Hematopoietic multipotent progenitor cell treated with erythropoietin and hydrocortisone succinate and interleukin-3 and kit ligand, for 8 days (in vitro differentiated cells): ENCODE data around the gene TACC2.

Experiments used
- DNase-seq: peaks from one replicate; pipeline ENCODE4 v3.0.0-alpha.2; 2015

Gene TACC2

DNA sequence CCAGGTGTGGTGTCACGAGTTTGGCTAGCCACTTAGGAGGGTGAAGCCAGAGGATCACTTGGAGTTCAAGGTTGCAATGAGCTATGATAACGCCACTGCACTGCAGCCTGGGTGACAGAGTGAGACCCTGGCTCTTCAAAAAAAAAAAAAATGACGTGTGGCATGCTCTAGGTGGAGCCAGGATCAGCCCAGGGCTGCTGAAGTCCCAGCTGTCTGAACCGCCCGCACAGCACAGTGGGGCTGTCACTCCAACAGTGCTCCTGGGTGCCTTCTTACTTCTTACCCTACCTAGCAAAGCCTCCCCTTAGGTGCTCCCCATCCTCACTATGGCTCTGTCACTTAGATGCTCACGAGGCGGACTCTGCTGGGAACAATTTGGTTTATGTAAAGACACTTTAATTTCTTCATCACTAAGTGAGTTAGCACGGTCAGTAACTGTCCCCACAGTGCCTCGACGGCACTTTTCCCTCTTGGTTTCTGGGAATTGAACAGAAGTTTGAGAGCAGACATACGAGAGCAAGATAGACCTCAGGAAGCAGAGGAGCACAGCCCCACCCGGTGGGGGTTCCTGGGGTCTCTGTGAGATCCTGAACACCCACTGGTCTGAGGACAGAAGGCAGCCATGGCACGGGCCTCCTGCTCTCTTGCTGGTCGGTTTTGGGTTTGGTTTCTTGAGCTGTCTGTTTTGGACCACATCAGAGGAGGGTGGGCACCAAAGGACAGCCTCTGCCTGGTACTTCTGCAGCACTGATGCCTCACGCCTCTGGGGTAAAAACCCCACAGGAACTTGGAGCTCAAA is 215.9 kb downstream of the TACC2 start:
- no peak for DNase-seq

DNA sequence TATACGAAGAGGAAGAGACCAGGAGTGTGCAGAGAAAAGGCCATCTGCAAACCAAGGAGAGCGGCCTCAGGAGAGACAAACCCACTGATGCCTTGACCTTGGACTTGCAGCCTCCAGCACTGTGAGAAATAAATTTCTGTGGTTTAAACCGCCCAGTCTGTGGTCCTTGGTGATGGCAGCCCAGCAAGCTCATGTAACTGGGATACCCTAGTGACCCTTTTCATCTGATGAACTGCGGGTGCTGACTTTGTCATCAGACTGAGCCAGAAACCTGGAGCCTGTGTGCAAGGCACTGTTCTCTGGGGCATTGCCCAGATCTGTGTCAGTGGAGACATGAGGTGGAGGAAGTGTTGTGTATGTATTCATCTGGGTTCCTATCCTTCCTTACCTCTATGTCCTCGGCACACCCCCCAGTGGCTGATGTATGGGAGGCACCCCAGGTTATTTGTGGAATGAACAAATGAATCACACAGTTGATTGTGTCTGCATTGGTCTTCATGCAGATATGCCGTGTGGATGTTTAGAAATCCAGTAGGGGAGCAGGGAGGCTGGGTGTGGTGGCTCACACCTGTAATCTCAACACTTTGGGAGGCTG is 217.6 kb downstream of the TACC2 start:
- DNase-seq: no peak

DNA sequence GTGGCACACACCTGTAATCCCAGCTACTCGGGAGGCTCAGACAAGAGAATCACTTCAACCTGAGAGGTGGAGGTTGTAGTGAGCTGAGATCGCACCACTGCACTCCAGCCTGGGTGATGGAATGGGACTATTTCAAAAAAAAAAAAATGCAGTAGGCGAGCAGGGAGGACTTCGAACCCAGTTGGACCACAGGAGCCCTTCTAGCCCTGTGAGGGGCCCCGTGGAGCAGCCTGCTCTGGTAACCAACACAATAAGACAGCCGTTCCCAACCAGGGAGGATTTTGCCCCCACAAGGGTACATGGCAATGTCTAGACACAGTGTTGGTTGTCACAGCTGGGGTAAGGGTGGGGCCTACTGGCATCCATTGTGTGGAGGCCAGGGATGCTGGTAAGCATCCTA is 218.2 kb downstream of the TACC2 start:
- DNase-seq: no peak

DNA sequence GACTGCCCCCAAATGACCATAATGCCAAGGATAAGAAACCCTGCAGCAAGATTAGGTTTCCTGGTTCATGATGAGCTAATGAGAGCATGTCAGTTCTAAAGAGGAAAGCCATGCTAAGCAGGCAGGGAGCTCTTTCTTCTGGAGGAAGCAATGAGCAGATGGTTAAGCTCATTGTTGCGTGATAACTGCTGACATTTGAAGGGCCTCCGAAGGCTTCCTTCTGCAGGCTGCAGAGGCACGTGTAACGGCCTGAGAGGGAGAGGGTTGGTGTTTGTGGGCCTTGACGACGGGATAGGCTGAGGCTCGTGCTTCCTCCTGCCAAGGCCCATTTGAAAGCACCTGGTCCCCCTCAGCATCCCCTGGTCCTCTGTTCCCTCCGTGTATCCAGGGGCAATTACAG is 218.6 kb downstream of the TACC2 start:
- no peak for DNase-seq

DNA sequence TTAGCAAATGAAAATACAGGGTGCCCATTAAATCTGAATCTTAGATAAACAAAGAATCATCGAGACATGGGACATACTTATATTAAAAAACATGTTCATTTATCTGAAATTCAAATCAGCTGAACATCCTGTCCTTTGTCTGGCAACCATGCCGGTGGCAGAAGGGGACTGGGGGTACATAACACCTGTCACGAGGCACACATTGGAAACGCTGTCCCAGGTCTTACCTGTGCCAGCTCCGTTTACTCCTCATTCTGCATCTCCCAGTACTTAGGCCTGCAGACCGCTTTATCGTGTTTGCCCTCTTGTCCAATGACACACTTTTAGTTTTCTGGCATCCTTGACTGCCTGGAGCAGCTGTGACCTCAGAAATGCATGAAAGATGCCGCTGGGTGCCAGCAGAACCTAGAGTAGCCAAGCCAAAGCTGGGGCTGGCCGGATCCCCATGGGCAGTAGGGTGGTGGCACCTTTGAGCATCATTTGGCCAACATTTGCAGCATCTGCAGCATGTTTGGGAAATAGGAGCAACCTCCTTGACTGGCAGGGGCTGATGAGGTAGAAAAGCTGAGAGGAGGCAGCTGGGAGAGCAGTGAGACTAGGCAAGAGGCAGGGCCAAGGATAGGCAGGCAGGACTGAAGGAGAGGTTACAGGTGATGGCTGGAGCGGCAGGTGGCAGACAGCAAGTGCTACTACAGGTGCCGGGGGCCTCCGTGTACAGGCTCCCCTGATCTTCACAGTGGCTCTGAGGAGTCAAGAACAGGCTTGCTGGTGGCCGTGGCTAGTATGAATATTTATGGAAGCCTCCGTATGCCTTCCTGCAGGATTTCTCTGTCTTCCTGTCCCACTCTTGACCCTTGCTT is 219.8 kb downstream of the TACC2 start:
- no peak for DNase-seq

DNA sequence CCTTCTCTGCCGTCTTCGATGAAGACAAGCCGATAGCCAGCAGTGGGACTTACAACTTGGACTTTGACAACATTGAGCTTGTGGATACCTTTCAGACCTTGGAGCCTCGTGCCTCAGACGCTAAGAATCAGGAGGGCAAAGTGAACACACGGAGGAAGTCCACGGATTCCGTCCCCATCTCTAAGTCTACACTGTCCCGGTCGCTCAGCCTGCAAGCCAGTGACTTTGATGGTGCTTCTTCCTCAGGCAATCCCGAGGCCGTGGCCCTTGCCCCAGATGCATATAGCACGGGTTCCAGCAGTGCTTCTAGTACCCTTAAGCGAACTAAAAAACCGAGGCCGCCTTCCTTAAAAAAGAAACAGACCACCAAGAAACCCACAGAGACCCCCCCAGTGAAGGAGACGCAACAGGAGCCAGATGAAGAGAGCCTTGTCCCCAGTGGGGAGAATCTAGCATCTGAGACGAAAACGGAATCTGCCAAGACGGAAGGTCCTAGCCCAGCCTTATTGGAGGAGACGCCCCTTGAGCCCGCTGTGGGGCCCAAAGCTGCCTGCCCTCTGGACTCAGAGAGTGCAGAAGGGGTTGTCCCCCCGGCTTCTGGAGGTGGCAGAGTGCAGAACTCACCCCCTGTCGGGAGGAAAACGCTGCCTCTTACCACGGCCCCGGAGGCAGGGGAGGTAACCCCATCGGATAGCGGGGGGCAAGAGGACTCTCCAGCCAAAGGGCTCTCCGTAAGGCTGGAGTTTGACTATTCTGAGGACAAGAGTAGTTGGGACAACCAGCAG is 221.7 kb downstream of the TACC2 start:
- no peak for DNase-seq

DNA sequence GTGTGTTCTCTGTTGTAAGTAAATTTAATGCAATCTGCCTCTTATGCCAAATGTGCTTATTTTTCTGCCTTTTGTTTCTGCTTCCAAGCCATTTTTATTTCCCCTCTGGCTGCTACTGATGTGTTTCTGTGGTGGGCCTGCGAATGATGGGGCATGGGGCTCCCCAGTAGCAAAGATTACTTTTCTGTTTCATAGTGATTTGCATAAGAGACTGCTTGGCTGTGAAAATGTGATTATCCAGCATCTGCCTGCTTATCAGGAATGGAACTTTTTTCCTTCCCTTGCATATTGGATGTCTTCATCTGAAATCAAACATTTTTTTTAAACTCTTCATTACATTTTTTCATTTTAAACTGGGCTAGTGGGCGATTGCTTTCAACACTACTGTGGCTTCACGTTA is 224.4 kb downstream of the TACC2 start:
- no peak for DNase-seq

DNA sequence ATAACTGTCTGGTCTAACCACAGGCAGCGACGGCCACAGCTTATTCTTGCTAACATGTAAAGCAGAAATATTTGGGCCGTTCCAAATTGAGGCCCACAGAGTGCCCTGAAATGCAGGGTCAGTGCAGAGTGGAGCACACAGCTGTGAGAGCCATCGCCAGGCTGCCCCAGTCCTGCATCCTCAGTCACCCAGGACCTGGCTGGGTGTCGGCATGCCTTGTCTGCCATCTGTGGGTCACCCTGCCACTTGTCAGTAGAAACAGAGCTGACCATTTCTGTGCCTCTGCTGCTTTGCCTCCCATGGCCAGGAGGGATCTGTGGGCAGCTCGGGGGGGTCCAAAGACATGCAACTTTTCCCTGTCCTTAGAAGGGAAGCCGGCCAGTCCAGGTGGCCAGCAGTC is 224.8 kb downstream of the TACC2 start:
- DNase-seq: no peak

DNA sequence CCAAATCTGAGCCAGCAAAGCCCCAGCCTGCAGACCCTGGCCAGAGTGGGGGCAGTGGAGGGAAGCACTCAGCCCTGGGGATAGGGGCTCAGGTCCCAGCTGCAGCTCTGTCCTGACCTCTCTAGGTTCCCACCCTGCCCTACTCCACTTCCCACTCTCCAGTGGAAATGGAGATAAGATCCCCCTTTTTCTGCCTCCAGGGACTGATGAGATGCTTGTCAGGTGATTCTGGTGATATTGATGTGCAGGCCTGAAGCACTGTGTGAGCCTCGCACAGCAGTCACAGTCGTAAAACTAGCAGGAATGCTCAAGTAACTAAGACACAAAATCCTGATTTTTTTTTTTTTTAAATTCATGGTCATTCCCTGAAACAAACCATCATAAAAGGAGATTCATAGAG is 227.1 kb downstream of the TACC2 start:
- no peak for DNase-seq

DNA sequence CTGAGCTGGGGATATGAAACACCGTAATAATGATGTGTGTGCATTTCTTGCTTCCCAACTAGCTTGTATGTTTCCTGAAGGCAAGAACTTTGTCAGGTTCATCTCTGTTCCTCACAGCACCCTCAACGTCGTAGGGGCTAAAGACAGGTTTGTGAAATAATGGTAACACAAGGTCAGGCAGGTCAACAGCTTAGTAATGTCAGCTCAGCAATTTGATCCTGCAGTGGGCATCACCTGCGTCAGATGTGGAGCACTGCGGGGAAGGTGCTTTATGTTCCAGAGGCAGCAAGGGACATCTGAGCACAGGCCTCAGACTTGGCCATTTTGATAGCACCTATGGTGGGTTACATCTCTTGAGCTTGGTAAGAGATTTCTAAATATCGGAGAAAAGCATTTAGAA is 230.4 kb downstream of the TACC2 start:
- DNase-seq: no peak

DNA sequence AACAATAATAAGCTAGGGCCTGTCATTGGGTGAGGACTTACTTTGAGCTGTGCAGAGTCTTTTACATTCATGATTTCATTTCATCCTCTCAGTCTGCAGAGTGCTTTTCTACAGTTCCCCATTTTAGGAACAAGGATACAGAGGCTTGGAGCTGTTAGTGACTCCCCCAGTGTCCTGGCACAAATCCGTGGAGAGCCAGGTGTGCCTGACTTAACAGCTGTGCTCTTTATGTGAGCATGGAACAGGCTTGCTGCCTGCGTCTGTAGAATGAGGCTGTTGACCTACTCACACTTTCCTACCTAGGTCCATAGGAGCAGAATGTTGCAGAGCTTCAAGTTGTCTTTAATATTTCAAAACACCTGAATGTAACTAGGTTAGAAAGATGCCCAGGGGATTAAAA is 231.8 kb downstream of the TACC2 start:
- DNase-seq: no peak

DNA sequence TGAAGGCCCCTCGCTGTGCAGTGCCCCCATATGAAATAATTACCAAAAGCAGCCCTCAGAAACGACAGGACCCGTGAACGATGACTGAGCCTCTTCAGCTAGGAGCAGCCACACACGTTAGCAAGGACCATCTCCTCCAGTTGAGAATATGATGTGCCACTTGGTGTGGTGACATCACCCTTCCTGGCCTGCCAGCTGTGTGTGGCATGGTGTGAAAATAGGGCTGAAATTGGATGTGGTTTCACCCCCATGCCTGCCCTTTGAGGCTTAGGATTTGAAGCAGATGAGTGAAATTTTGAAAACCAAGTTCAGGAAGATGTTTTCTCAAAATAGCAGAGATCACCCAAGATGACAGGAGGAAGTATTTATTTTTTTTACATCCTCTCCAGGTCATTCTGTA is 233.0 kb downstream of the TACC2 start:
- no peak for DNase-seq

DNA sequence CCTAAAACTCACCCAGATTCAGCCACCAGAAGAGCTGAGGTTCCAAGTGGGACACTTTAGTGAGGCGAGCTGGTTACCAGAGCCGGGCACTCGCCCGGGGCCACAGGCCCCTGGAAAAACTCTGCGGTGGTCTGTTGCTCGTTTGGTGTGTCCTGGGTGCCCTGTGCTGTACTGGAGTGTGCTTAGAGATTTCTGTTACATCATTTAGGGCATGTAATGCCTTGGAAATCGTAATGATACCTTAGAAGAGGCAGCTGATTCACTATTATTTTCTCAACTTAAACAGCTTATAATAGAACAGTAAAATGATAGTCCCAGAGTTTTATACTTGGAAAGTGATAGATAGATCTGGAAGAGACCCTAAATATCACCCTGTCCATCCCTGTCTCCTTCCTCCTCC is 233.7 kb downstream of the TACC2 start:
- no peak for DNase-seq

DNA sequence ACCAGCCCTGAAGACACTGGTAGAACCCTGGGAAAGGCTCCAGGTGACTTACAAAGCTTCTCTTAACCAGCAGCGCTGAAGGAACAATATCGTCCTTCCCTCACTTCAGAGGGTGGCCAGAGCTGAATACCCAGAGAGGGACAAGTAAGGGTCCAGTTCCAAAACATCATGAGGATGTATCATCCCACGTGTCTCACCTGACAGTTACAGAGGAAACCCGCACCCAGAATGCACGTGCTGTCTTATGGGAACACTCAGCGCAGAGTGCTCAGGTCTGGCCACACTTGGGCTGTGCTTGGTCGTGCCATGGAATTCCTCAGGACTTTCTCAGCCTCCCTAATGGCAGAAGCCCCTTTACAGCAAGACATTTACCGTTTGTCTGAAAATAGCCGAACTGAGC is 235.2 kb downstream of the TACC2 start:
- no peak for DNase-seq

DNA sequence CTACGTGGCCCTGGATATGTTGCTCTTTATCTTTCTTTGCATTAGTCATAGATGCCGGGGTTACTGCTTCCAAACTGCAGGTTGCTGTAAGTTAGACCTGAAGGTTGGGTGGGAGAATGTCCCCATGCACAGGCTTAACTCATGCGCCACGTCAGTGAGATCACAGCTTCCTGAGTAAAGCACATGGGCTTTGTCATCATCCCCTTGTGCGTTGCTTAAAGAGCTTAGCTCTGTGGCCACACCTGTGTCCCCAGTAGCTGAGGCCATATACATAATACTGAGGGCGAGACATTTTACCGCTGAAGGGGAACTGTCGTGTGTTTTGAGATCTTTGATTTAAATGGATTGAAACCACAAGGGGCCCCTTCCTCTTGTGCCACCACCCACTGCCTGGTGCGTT is 236.4 kb downstream of the TACC2 start:
- no peak for DNase-seq

DNA sequence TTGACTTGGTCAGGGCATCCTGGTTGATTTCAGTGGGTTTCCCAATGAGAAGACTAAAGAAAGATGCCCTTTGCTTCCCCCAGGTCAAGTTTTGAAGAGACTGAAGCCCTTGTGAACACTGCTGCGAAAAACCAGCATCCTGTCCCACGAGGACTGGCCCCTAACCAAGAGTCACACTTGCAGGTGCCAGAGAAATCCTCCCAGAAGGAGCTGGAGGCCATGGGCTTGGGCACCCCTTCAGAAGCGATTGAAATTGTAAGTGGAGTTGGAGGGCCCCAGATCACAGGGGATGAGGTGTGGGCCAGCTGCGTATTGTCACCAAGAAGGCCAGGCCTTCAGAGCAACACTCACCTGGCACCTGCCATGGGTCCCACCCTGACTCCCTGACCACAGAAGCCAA is 238.8 kb downstream of the TACC2 start:
- no peak for DNase-seq

DNA sequence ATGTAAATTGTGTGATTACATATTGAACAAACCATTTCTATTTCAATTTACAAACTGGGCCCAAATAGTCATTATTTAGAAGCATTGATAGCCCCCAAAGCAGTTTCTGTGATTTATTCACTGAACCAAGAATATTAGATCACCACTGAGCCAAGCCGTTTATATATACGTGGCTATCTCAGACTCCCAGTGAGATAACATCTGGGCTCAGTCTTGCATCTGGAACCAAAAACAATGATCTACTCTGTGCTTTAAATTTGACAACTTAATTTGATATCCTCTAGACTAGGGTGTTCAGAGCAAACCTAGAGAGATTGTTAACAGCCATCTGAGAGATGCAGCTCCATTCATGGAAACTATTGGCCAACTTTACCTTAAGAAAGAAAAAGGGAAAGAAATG is 240.7 kb downstream of the TACC2 start:
- no peak for DNase-seq

DNA sequence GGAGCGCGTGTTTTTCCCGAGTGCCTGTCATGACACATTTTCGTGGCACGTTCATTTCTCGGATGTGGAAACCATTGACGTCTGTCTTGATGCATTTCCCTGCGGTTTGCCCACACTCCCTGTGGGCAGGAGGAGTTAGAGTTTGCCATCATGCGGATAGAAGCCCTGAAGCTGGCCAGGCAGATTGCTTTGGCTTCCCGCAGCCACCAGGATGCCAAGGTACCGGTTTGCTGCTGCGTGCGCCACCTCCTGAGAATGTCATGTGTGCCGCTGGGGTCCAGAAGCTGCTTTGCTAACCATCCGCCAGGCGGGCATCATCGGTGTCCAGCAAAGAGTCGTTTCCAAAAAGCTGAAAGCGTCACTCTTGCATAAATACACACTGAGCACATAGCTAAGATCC is 241.3 kb downstream of the TACC2 start:
- DNase-seq: no peak

DNA sequence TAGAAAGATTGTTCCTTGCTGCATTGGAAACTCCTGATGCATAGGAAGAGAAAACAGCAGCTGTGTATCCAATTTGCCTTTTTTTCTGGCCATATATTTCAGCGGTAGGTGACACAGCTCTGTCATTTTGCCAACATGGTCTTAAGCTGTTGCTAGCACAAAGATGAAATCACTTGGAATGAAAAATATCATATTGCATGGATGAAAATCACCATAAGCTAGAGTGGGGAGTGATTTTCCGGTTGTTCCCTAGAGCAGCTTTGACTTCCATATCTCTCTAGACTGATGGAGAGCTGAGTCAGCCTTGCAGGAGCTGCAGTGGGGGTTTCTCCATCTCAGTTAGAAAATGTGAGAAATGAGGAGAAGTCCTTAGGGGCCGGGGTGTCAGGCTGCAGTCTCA is 243.8 kb downstream of the TACC2 start:
- no peak for DNase-seq

DNA sequence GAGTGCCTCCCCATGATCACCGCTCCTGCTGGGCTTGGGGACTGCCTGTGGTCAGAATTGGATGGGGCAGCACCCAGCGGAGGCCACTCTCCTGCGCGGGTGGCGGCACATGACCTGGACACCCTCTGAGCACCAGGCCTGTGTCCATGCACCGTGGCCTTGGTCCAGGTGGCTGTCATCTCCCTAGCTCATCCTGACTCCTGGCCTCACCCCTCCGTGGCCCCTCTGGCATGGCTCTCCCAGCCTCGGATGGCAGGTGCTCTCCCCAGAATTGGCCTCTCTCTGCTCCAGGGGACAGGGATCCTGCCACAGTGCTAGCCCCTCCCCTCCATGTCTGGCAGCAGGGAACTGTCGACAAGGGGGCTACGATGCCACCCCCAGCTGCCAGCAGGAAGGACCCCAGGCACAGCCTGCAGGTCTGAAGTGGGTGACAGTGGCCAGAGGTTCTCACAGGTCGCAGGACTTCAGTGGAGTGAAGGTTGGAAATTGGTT is 244.9 kb downstream of the TACC2 start:
- no peak for DNase-seq

DNA sequence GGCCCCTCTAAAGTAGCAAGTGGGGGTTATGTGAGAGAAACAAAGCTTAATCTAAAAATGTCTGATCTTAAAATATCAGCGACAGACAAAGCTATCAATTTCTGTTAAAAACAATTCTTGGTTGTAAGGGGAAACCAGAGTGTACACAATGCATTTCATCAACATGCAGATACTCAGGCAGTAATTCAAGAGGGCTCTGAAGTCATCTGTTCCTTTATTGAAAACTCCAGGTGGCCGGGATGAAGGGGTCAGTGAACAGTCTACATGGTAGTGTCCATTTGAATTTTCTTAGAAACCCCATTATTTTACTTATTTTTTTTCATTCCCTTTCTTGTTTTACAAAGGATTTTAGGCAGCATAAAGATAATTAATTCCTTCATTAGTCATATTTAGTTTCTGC is 245.5 kb downstream of the TACC2 start:
- DNase-seq: no peak

DNA sequence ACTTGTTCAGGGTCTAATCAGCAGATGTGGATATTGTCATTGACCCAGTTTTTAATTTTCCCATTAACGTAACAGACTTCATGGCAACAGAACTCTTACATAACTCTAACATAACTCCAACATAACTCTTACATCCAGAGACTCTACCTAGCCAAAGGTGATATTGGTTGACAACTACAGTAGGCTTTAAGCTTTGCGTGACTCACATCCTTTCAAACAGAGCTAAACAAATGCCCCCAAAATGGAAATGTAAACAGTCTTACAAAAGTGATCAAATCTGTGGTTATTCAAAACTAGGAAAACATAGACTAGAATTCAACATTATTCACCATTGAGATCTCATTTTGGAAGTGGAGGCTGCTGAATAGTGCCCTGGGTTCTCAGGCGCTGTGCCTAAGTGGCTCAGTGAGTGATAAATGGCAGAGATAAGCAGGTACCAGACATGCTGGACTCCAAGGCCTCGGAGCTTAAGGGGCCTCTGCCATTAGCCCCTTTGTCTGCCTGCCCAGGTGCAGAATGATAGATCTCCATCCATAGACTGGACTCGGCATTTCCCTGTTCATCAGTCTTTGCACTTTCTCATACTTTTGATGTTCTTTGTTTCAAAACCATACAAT is 247.8 kb downstream of the TACC2 start:
- DNase-seq: no peak
